Stimulated activated CD4-positive, alpha-beta T cell treated with anti-CD3 and anti-CD28 coated beads, Interleukin-4, amount 100 ng/mL, for 4 hours (primary cell): ENCODE measurements around the gene TMF1.
A peak's percentile ranks its signal among the peaks of the same experiment; 100 is the strongest.

ENCODE experiments used
- DNase-seq, 2 experiments: peaks; one replicate each; pipeline ENCODE4 v3.0.0-alpha.2; 2020

The TMF1 gene

GRCh38 chr3:69012800-69013252 lies 39.3 kb downstream of the TMF1 start:
- peak in 1 of 2 experiments; percentile 15 for DNase-seq

- no peak for DNase-seq
Observed at GRCh38 chr3:69012100-69012799, 39.9 kb downstream of the TMF1 start.

- no peak for DNase-seq
Observed at GRCh38 chr3:69011096-69011730, 40.9 kb downstream of the TMF1 start.

- no peak for DNase-seq
Observed at GRCh38 chr3:69009559-69010410, 42.3 kb downstream of the TMF1 start.

GRCh38 chr3:69008980-69009379 lies 43.2 kb downstream of the TMF1 start:
- no peak for DNase-seq

GRCh38 chr3:69005791-69006482 lies 46.2 kb downstream of the TMF1 start:
- DNase-seq = no peak

GRCh38 chr3:69005071-69005790 lies 46.9 kb downstream of the TMF1 start:
- DNase-seq = no peak

GRCh38 chr3:69004138-69004537 lies 48.0 kb downstream of the TMF1 start:
- DNase-seq = no peak

- DNase-seq = no peak
Observed at GRCh38 chr3:68999605-69000004, 52.5 kb downstream of the TMF1 start.

GRCh38 chr3:68999158-68999557 lies 53.0 kb downstream of the TMF1 start:
- DNase-seq = no peak

- no peak for DNase-seq
Observed at GRCh38 chr3:68997887-68998286, 54.2 kb downstream of the TMF1 start.

GRCh38 chr3:68996356-68996995 lies 55.7 kb downstream of the TMF1 start:
- DNase-seq = no peak

GRCh38 chr3:68988740-68989139 lies 63.4 kb downstream of the TMF1 start:
- no peak for DNase-seq

GRCh38 chr3:68987322-68987721 lies 64.8 kb downstream of the TMF1 start:
- no peak for DNase-seq

- no peak for DNase-seq
Observed at GRCh38 chr3:68986496-68987208, 65.5 kb downstream of the TMF1 start.

- no peak for DNase-seq
Observed at GRCh38 chr3:68985146-68985790, 66.9 kb downstream of the TMF1 start.

GRCh38 chr3:68984011-68984530 lies 68.1 kb downstream of the TMF1 start:
- DNase-seq = no peak

GRCh38 chr3:68977486-68978167 lies 74.5 kb downstream of the TMF1 start:
- no peak for DNase-seq

GRCh38 chr3:68974711-68975110 lies 77.4 kb downstream of the TMF1 start:
- no peak for DNase-seq

GRCh38 chr3:68973639-68974038 lies 78.5 kb downstream of the TMF1 start:
- no peak for DNase-seq
